Esophagus muscularis mucosa (tissue), 4 donors: ENCODE results near the gene SS18L1. TPM values are rescaled to one million over a fixed set of nuclear protein-coding genes. Genes with fewer than 3 reads are reported as not detected.

Experiments used
- DNase-seq: peaks from one replicate; pipeline ENCODE4 v3.0.0-alpha.2; 2017; ENCODE audit errors: extremely low spot score
- H3K27ac ChIP-seq, 4 donors: fragments of 200-600 bp; sonication (generic); replicated peaks in 1 of 4; 1 replicate in 3 of 4; 2 replicates in 1 of 4; pipeline ENCODE4 v1.5.1; 2016 to 2019; ENCODE audit warnings: mild to moderate bottlenecking in 1 of 4
- H3K27me3 ChIP-seq, 4 donors: fragments of 200-600 bp; sonication (generic); one replicate each; pipeline versions ENCODE4 v1.5.1 to v1.6.0; 2016 to 2019
- H3K36me3 ChIP-seq, 4 donors: fragments of 200-600 bp; sonication (generic); one replicate each; pipeline ENCODE4 v1.5.1; 2016 to 2019
- H3K4me1 ChIP-seq, 4 donors: fragments of 200-600 bp; sonication (generic); one replicate each; pipeline ENCODE4 v1.5.1; 2016 to 2019
- H3K4me3 ChIP-seq, 4 donors: fragments of 200-600 bp; sonication (generic); 1 replicate in 2 of 4; 2 replicates in 2 of 4; pipeline ENCODE4 v1.5.1; 2016 to 2019; ENCODE audit warnings: mild to moderate bottlenecking in 4 of 4, moderate library complexity in 1 of 4
- H3K9me3 ChIP-seq, 4 donors: fragments of 200-600 bp; sonication (generic); 1 replicate in 3 of 4; 2 replicates in 1 of 4; pipeline ENCODE4 v1.5.1; 2016 to 2019
- CTCF ChIP-seq, 3 experiments: fragments of 200-600 bp in 2 of 3; fragments of 450-650 bp in 1 of 3; sonication (generic) in 2 of 3; IDR thresholded peaks; one replicate each; pipeline ENCODE4 v1.5.1; 2017 to 2019; ENCODE audit warnings: antibody characterized with exemption in 3 of 3, mild to moderate bottlenecking in 2 of 3, moderate library complexity in 1 of 3
- EP300 ChIP-seq: sonication (generic); formaldehyde crosslinking; IDR thresholded peaks from one replicate; pipeline ENCODE4 v1.6.1; 2017; ENCODE audit warnings: antibody characterized with exemption
- POLR2A ChIP-seq: fragments of 450-650 bp; IDR thresholded peaks from one replicate; pipeline ENCODE4 v1.6.1; 2017; ENCODE audit warnings: antibody characterized with exemption, moderate library complexity, mild to moderate bottlenecking, low read depth
- POLR2AphosphoS5 ChIP-seq, 2 donors: sonication (generic); formaldehyde crosslinking; IDR thresholded peaks; one replicate each; pipeline ENCODE4 v1.6.1; 2017; ENCODE audit warnings: antibody characterized with exemption in 2 of 2
- WGBS: methylation state at CpG from one replicate; pipeline ENCODE4 v1.1.5; 2018; 5-methylcytosine and 5-hydroxymethylcytosine counted together
- intact Hi-C: fragments of 100-400 bp; cut with DNase I; formaldehyde crosslinking; loops from one replicate; pipeline ENCODE4 v1.15.1; 2023
- total RNA-seq, 4 donors: library from RNA; depleted of rRNA; stranded (reverse); fragments of >200 nt; gene quantifications; one replicate each; pipeline versions ENCODE4 v1.1.0 to v1.2.1, GENCODE V29; 2016

Gene SS18L1
- total RNA-seq, 4 donors from 2014 or later, result 9.1 to 13.3 (median 10.8) TPM

- H3K27me3 ChIP-seq, result no peaks in the 10 kb centered on the region
- peaks cover 52 to 75% (median 71%) of the 10 kb centered on the region in 4 donors for H3K36me3 ChIP-seq
- 88% methylated on average over 32 of the region's 38 CpGs for WGBS
- no peak for DNase-seq
- no peak for TF ChIP-seq POLR2AphosphoS5 (IDR thresholded peaks at IDR 0.05)
- no peak for TF ChIP-seq CTCF (IDR thresholded peaks at IDR 0.05)
- no peak for TF ChIP-seq POLR2A
- no peak for TF ChIP-seq EP300
- H3K4me3 ChIP-seq, result no peak overlapping the region
- no peak overlapping the region for H3K27ac ChIP-seq
- H3K9me3 ChIP-seq, result no peaks in the 10 kb centered on the region
- no peaks in the 10 kb centered on the region for H3K4me1 ChIP-seq
- intact Hi-C loops, result no loop called here
Observed at GRCh38 chr20:62201173-62202082, 57.9 kb downstream of the SS18L1 start.

GRCh38 chr20:62202083-62202395 lies 58.5 kb downstream of the SS18L1 start:
- no peak overlapping the region for H3K4me3 ChIP-seq
- DNase-seq, result no peak
- no peak for TF ChIP-seq CTCF (IDR thresholded peaks at IDR 0.05)
- no peak for TF ChIP-seq EP300
- no peak for TF ChIP-seq POLR2A
- TF ChIP-seq POLR2AphosphoS5 (IDR thresholded peaks at IDR 0.05), result no peak
- 82% methylated on average over 3 of the region's 5 CpGs for WGBS
- peaks cover 52 to 68% (median 65%) of the 10 kb centered on the region in 4 donors for H3K36me3 ChIP-seq
- H3K4me1 ChIP-seq, result no peaks in the 10 kb centered on the region
- H3K27me3 ChIP-seq, result no peaks in the 10 kb centered on the region
- intact Hi-C loops, result no loop called here
- H3K27ac ChIP-seq, result no peak overlapping the region
- no peaks in the 10 kb centered on the region for H3K9me3 ChIP-seq

GRCh38 chr20:62202676-62203377 lies 59.3 kb downstream of the SS18L1 start:
- DNase-seq, result no peak
- H3K27ac ChIP-seq, result no peak overlapping the region
- WGBS, result 93% methylated on average over 23 of the region's 23 CpGs
- no peak for TF ChIP-seq POLR2AphosphoS5 (IDR thresholded peaks at IDR 0.05)
- TF ChIP-seq CTCF (IDR thresholded peaks at IDR 0.05), result no peak
- no peak for TF ChIP-seq EP300
- TF ChIP-seq POLR2A, result no peak
- no peak overlapping the region for H3K4me3 ChIP-seq
- no peaks in the 10 kb centered on the region for H3K9me3 ChIP-seq
- H3K36me3 ChIP-seq, result peaks cover 50 to 61% (median 57%) of the 10 kb centered on the region in 4 donors
- H3K4me1 ChIP-seq, result no peaks in the 10 kb centered on the region
- intact Hi-C loops, result no loop called here
- no peaks in the 10 kb centered on the region for H3K27me3 ChIP-seq

GRCh38 chr20:62203378-62204030 lies 59.9 kb downstream of the SS18L1 start:
- intact Hi-C loops, result no loop called here
- DNase-seq, result no peak
- Histone ChIP-seq H3K27me3 (peaks cover 0 to 2% (median 0%) of the 10 kb centered on the region in 4 donors), H3K4me1 (no peaks in the 10 kb centered on the region), H3K9me3 (no peaks in the 10 kb centered on the region), H3K36me3 (peaks cover 43 to 54% (median 50%) of the 10 kb centered on the region in 4 donors), H3K4me3 (no peak overlapping the region), H3K27ac (no peak overlapping the region)
- no peak for TF ChIP-seq POLR2AphosphoS5 (IDR thresholded peaks at IDR 0.05)
- TF ChIP-seq EP300, result no peak
- TF ChIP-seq POLR2A, result no peak
- TF ChIP-seq CTCF (IDR thresholded peaks at IDR 0.05), result no peak
- WGBS, result 86% methylated on average over 22 of the region's 22 CpGs
